Measurements from ENCODE around the gene DYNC1H1.

DNA sequence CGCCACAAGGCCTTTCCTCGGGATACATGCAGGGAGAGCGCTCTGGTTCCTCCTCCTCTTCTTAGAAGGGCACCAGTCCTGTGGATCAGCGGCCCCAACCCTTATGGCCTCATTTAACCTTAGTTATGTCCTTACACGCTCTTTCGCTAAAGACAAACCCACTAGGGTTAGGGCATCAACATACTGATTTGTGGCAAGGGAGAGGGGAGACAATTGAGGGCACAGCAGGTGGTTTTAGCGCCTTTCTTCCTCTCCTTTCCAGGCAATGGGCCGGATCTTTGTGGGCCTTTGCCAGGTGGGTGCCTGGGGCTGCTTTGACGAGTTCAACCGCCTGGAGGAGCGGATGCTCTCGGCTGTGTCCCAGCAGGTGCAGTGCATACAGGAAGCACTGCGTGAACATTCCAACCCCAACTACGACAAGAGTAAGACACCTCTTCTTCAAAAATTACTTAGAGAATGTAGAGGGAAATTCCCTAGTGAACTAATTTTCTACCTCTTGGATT lies 43.6 kb downstream of the DYNC1H1 start:
- no peak for TF ChIP-seq POLR2A (IDR thresholded peaks at IDR 0.05)
- TF ChIP-seq, protein P1, sequence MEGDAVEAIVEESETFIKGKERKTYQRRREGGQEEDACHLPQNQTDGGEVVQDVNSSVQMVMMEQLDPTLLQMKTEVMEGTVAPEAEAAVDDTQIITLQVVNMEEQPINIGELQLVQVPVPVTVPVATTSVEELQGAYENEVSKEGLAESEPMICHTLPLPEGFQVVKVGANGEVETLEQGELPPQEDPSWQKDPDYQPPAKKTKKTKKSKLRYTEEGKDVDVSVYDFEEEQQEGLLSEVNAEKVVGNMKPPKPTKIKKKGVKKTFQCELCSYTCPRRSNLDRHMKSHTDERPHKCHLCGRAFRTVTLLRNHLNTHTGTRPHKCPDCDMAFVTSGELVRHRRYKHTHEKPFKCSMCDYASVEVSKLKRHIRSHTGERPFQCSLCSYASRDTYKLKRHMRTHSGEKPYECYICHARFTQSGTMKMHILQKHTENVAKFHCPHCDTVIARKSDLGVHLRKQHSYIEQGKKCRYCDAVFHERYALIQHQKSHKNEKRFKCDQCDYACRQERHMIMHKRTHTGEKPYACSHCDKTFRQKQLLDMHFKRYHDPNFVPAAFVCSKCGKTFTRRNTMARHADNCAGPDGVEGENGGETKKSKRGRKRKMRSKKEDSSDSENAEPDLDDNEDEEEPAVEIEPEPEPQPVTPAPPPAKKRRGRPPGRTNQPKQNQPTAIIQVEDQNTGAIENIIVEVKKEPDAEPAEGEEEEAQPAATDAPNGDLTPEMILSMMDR (IDR thresholded peaks at IDR 0.05 in 4 of 5, conservative IDR thresholded peaks at IDR 0.05 in 1 of 5) = no peak
